Stimulated activated CD8-positive, alpha-beta memory T cell treated with anti-CD3 and anti-CD28 coated beads, Interleukin-7, amount 100 ng/mL, for 1 hour (primary cell): ENCODE results near the gene IDH2.
"Not testable (repeated sequence)": the region's sequence is repeated elsewhere in the genome, so short reads cannot be mapped to it uniquely, and the experiment has no call there.

Source experiments
- DNase-seq, 2 donors: peaks; one replicate each; pipeline ENCODE4 v3.0.0-alpha.2; 2020; ENCODE audit warnings: low read depth in 2 of 2

The IDH2 gene

DNA sequence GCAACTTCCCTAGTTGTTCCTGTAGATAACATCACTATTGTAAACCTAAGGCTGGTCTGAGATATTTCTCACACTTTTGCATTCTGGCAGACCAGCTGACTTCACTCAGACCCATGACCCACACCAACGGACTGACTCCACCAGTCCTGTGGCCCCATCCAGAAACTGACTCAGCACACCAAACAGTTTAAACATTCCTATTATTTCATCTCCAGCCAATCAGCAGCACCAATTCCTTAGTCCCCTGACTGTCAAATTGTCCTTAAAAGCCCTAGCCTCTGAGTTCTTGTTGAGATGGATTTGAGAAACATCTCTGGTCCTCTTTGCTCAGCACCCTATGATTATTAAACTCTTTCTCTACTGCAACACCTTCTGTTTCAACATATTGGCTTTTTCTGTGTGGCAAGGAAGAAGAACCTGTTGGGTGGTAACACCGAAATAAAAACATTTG lies 12.2 kb upstream of the IDH2 start:
- DNase-seq = no peak

GRCh38 chr15:90113166-90113565 lies 10.9 kb upstream of the IDH2 start:
- DNase-seq = no peak

- not testable (repeated sequence) for DNase-seq
Observed at GRCh38 chr15:90109163-90109751, 7.0 kb upstream of the IDH2 start.

GRCh38 chr15:90108038-90108437 lies 5.8 kb upstream of the IDH2 start:
- DNase-seq = not testable (repeated sequence)

DNA sequence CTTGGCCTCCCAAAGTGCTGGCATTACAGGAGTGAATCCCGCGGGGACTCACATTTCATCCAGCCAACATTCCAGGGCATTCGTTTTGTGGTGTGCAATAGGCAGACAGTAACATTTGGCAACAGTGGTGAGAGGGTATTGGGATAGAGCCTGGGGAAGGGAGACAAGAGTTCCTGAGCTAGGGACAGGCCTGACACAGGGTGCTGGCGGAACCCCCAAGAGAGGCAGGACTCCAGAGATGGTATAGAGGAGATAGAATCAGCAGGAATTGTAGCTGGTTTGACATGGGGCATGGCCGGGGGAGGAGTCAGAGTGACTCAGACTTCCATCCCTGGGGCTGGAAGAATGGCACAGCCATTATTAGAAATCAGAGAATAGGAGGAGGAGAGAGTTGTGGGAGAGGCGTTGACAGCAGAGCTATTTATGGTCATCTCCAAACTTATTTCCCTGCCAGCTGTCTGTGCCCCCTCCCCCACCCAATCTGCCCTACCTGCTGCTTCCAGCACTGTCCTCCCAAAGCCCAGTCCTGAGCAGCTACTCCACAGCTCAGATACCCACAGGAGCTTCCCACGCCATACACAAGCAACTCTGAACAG lies 4.4 kb upstream of the IDH2 start:
- no peak for DNase-seq

DNA sequence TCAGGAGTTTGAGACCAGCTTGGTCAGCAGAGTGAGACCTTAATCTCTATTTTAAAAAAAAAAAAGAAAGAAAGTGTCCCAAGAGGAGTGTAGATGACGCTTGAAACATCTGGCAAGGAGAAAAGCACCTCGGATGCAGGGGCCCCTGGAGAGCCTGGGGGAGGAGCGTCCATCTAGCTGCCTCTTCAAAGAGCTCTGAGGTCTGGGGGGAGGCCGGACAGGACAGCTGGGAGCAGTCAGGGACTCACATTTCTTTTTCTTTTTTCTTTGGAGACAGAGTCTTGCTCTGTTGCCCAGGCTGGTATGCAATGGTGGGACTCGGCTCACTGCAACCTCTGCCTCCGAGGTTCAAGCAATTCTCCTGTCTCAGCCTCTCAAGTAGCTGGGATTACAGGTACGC lies 3.3 kb upstream of the IDH2 start:
- no peak for DNase-seq

DNA sequence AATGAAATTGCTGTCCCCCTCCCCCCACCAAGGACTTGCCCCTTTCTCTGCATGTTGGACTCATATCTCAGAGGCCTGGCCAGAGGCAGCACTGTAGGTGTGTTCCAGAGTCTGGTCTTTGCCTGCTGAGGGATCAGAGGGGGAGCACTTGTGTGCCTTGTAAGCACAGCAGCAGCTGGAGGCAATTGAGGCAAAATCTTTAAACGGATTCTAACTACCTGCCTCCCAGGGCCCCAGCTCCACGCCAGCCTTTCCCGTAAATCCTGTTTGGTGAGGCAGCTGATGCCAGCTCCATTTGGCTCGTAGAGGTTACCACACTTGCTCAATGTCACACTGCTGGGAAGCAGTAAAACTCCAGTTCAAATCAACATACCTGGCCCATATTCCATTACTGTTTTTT lies 2.3 kb upstream of the IDH2 start:
- DNase-seq = no peak

DNA sequence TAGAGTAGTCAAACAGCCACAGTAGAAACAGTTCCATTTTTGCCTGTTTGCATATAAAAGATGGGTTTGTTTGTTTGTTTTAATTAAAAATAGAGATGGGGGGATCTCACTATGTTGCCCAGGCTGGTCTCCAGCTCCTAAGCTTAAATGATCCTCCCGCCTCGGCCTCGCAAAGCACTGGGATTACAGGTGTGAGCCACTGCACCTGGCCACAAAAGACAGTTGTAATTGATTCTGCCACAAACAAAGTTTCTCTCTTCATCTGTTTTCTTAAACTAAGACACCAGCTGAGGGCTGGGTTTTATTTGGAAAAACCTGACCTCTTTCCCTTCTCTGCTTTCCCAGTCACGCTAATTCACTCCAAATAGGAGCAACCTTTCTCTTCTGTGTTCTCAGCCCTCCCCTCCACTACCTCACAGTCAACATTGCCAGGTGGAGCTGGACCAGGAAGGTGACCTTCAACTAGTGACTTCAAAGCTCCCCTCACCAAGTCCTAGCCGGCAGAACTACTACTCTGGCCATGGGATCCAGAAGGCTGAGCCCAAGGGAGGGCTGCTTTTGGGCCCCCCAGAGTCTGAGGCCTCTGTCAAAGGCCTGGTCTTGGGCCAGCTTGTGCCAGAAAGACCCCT lies 1.5 kb upstream of the IDH2 start:
- no peak for DNase-seq

- no peak for DNase-seq
Observed at GRCh38 chr15:90101130-90101968, 919 bp downstream of the IDH2 start.

DNA sequence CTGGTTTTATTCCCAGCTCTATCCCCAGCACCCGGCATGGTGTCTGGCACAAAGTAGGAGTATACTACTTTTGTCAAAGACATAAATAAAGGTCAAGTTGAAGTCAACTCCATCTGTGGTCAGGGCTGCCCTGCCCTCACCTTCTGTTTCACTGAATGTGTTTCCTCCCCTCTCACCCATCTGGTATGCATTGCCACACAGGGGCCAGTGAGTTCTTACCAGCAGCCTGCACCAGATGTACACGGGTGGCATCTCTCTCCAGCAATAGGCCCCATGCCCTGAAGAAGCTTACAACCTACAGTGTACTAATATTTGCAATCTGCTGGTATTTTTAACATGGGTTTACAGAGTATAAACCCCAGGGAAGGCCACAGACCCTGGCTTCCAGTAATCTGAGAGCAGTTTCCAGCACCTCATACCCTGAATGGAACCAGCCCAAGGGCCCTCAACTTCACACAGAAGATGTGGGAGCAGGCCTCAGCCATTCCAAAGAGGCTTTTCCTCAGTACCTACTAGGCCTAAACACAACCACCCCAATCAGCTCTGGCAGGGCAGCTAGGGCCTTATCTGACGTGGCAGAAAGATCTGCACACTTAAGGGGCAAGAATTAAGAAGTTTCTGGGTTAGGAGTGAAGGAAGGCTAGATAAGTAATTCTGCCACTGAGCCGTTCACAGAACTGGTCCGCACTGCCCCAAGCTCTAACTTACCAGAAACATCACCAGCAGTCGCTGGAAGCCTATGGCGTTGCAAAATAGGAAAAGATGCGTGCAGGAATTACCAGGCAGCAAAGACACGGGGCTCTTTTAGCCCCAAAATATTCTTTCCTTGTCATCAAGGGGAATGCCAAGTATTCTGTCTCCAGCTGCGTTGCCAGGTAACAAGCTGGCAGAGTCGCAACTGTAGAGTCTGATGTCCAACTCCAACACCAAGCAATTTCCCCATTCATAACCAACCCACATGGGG lies 2.1 kb downstream of the IDH2 start:
- DNase-seq = no peak

DNA sequence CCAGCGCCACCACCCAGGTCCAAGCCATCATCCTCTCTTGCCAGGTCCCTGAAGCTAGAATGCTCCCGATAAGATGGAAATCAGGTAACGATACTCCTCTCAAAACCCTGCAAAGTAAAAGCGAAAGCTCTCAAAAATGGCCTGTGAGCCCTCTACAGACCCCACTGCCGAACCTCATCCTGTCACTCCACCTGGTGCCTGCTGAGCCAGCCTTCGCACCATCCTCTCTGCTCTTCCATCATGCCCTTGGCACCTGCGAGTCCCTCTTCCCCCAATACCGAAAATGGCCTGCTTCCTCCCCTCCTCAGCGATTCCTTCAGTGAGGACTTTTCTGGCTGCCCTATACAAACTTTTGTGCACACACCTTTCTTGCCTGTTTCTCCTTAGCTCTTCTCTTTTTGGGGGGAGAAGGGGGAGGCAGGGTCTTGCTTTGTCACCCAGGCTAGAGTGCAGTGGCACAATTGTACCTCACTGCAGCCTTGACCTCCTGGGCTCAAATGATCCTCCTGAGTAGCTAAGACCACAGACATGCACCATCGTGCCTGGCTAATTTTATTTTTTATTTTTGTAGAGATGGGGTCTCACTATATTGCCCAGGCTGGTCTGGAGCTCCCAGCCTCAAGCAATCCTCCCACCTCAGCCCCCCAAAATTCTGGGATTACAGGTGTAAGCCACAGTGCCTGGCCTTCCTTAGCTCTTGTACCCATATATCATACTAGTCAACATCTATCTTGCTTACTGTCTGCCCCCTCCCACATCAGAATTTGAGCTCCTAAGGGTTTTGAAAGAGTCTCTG lies 3.0 kb downstream of the IDH2 start:
- DNase-seq = no peak

DNA sequence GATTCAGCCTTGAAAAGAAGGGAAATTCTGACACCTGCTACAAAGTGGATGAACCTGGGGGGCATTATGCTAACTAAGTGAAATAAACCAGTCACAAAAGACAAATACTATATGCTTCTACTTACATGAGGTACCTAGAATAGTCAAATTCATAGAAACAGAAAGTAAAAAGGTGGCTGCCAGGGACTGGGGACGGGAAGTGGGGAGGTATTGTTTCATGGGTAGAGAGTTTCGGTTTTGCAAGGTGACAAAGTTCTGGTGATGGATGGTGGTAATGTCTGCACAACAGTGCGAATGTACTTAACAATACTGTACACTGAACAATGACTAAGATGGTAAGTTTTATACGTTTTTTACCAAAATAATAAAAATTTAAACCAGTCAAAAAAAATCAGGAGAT lies 4.8 kb downstream of the IDH2 start:
- DNase-seq = peak; percentile 30 to 44

DNA sequence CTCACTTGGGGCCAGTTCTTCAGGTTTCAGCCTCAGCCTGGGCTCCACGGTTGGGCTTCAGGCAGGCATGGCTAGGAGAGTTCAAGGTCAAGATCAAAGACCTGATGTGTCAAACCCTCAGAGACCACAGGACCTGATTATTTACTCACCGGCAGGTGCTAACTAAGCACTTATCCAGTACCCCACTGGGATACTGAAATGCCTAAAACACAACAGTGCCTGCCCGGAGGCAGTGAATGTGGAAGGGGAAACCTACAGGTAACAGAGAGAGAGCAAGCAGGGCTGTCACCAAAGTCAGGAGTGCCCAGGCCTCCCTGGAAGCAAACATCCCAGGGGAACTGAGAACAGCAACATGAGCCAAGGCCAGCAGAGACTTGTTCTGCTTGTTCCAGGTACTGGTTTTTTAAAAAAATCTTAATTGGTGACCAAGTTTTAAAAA lies 6.7 kb downstream of the IDH2 start:
- no peak for DNase-seq

DNA sequence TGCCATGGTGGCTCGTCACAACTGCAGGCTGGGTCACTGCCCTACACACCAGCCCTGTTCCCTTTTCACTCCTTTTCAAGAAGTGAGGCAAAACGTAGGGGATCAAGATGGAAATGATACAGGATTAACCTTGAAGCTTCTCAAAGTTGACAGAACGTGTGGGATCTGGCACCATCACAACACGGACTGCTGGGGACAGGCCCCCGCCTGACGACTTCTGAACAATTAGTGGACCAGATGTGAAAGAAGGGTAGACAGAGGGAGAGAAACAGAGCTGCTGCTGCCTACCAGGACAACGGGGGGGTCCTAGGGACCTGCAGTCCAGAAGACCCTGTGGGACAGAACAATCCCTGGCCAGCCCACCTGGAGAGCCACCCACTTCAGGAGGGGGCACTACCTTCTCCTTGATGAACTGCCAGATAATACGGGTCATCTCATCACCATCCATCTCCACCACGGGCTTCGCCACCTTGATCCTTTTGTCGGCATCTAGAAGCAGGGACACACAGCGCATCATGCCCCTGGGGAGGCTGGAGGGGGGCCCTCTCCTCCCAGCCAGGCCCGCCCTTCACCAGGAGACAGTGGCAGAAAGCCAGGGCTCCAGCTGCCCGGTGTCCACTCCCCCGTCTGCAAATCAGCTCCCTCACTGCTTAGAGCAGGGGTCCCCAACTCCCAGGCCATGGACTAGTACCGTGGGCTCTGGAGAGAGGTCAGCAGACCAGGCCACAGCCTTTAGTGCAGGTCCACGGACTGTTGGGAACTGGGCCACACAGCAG lies 10.9 kb downstream of the IDH2 start:
- DNase-seq = no peak

GRCh38 chr15:90090226-90090848 lies 11.9 kb downstream of the IDH2 start:
- DNase-seq = no peak

DNA sequence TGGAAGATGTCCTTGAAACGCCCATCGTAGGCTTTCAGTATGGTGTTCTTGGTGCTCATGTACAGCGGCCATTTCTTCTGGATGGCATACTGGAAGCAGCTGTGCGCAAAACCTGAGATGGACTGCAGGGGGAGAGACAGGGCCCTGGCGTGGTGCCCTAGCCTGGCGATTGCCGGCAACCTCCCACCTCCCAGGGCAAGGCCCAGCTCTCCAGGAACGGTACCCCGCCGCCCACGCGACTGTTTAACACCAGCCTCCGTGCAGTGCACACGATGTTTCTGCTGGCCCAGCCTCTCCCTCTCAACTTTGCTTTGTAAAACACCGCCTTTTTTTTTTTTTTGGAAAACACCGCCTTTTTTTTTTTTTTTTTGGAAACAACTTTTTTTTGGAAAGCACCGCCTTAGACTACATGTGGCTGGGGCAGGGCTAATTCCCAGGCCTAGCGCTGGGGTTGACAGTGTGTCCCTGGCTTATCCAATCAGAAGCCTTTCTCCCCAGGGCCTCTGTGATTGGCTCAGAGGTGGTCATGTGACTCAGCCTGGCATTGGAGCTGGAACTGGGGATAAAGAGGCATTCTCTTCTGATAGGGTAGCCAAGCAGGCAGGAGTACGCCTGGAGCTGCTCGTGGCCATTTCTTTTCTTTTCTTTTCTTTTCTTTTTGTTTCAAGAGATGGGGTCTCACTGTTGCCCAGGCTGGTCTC lies 14.7 kb downstream of the IDH2 start:
- no peak for DNase-seq

DNA sequence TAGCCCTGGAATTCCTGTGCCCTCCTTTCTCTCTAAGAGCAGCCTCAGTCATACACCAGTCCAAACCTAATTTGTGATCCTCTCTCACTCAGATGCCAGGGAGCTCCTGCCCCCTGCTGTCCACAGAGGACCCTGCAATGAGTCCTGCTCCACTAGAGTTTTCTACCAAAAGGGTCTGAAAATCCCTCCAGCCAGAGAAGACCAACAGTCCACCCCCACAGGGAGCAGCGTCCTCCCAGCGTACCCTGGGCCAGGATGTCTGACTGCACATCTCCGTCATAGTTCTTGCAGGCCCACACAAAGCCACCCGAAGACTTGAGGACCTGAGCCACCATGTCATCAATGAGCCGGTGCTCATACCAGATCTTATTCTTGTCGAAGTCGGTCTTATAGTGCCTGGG lies 15.4 kb downstream of the IDH2 start:
- DNase-seq = no peak

- no peak for DNase-seq
Observed at GRCh38 chr15:90085565-90085964, 16.7 kb downstream of the IDH2 start.
